Activated naive CD4-positive, alpha-beta T cell treated with anti-CD3 and anti-CD28 coated beads, Interleukin-2, amount 10 ng/mL, durations not matched to agents 7 days and 5 days (primary cell): ENCODE data around the gene GCLC.

Experiments used
- CTCF ChIA-PET: fragments of 350-600 bp; sonication (Branson Sonifier 250); formaldehyde crosslinking; loops from one replicate; lab custom pipeline; 2021; ENCODE audit warnings: antibody characterized with exemption; lab: Charles Lee
- DNase-seq: peaks from one replicate; pipeline ENCODE4 v3.0.0-alpha.2; 2020
- H3K27ac Mint-ChIP-seq: one replicate; pipeline ENCODE4 v1.8.0; 2021; ENCODE audit warnings: mild to moderate bottlenecking, moderate library complexity, mixed read lengths
- H3K27me3 Mint-ChIP-seq: one replicate; pipeline ENCODE4 v1.8.0; 2021; ENCODE audit warnings: mild to moderate bottlenecking, mixed read lengths
- H3K36me3 Mint-ChIP-seq: one replicate; pipeline ENCODE4 v1.8.0; 2021; ENCODE audit warnings: mixed read lengths
- H3K4me1 Mint-ChIP-seq: one replicate; pipeline ENCODE4 v1.8.0; 2021; ENCODE audit warnings: mixed read lengths
- H3K4me3 Mint-ChIP-seq: one replicate; pipeline ENCODE4 v1.8.0; 2021; ENCODE audit warnings: mild to moderate bottlenecking, moderate library complexity, mixed read lengths
- H3K9me3 Mint-ChIP-seq: one replicate; pipeline ENCODE4 v1.8.0; 2021; ENCODE audit warnings: mixed read lengths

Gene GCLC

DNA sequence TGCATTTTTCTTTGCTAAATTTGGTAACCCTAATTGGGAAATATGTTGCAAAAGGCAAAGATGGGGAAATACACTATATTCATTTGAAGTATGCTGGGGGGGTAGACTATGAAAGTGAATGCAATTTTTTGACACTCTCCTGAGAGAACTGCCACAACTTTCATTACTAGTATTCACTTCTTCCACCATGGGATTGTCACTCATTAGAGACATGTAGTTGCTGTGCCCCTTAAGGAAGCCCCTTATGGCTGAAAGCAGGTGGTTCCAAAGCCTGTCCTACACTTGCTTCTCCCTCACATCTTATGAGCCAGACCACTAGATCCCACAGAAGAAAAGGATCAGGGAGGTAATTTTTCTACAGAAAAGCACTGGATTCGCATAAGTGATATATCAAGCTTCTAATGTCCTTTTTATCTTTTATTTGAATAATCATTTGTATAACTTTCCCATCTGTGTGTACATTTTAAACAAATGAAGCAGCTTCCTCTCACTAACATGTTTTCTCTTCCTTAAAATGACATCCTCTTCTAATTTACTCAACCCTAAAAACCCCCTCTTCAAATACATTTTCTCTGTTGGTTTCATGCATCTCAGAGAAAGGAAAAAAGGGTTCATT is 83.8 kb downstream of the GCLC start:
- H3K9me3 Mint-ChIP-seq, result no peaks in the 10 kb centered on the region

DNA sequence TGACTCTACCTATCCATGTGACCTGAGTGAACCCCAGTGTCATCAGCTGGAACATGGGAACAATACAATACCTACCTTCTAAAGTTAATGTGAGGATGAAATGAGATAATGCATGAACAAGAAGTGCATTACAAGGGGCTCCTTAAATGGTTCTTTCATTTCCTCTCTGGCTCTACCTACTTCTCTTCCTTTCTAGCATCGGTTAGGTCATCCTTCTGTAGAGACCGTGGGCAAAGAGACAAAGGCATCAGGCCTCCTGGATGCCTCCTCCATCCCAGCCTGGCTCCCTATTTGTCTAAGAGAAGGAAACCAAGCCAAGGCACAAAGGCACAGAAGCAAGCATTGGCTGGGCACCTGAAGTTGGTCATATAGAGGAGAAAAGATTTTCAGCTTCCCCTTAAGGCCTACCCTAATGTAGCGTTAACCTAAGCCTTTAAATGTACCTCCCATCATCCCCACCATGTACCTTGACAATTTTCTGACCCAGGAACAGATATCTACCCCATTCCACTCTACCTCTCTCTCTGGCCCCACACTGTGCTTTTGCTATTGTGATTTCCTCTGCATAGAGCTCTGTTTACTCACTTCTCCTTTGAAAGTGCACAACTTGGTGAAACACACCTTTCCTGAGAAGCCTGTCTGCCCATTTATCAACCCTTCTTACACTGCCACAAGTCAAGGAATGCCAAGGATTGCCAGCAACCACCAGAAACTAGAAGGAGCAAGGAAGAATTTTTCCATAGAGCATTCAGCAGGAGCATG is 86.6 kb downstream of the GCLC start:
- no peak for DNase-seq
- Mint-ChIP-seq H3K4me3 (no peak overlapping the region), H3K36me3 (no peaks in the 10 kb centered on the region), H3K9me3 (no peaks in the 10 kb centered on the region), H3K4me1 (no peaks in the 10 kb centered on the region), H3K27me3 (peaks cover 10% of the 10 kb centered on the region), H3K27ac (no peak overlapping the region)
- CTCF ChIA-PET, result no interaction called here

More for the DNA sequence above, 83.8 kb downstream of the GCLC start:
- H3K27ac Mint-ChIP-seq, result no peak overlapping the region
- DNase-seq, result no peak
- no peaks in the 10 kb centered on the region for H3K36me3 Mint-ChIP-seq
- CTCF ChIA-PET, result interaction anchor here (0.8 kb wide), 1 partner anchor 31 kb away, joined by 3 read pairs; no protein-coding TSS in a partner anchor
- no peak overlapping the region for H3K4me3 Mint-ChIP-seq
- no peaks in the 10 kb centered on the region for H3K4me1 Mint-ChIP-seq
- peaks cover 17% of the 10 kb centered on the region for H3K27me3 Mint-ChIP-seq

DNA sequence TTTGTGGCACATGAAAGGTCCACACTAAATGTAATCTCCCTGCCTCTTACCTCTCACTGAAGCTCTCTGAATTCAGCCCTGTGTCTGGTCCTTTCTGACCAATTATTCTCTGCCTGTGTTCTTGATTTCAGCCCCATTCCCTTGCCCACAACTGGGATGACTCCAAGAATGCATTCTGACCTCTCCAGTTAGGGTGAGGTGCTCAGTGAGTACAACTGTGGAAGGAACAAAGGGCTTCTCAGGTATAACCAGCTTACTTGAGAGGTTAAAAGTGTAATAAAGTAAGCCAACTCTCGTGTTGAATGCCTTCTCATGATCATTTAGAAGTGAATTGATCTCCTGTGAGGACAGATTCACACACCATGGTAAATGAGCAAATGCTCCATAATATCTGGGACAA is 88.1 kb downstream of the GCLC start:
- DNase-seq, result no peak
- CTCF ChIA-PET, result interaction anchor here (0.9 to 1.2 kb wide), 2 partner anchors 282 to 305 kb away, joined by 3 read pairs; no protein-coding TSS in a partner anchor
- Mint-ChIP-seq H3K27me3 (peaks cover 5% of the 10 kb centered on the region), H3K4me3 (no peak overlapping the region), H3K27ac (no peak overlapping the region), H3K9me3 (no peaks in the 10 kb centered on the region), H3K36me3 (no peaks in the 10 kb centered on the region), H3K4me1 (no peaks in the 10 kb centered on the region)

DNA sequence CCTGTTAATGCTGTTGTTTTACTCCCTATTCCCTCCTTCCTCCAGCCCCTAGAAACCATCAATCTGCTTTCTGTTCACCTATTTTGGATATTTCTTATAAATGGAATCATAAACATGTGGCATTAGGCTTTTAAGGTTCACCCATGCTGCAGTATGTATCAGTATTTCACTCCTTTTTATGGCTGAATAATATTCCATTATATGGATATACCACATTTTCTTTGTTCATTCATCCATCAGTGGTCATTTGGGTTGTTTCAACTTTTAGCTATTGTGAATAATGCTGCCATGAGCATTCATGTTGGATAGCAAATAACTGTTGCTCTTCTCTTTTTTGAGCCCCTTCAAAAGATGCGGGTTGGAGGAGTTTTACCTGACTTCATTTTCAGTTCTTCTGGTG is 89.2 kb downstream of the GCLC start:
- Mint-ChIP-seq H3K36me3 (no peaks in the 10 kb centered on the region), H3K9me3 (no peaks in the 10 kb centered on the region), H3K27ac (no peak overlapping the region), H3K4me3 (no peak overlapping the region), H3K4me1 (no peaks in the 10 kb centered on the region), H3K27me3 (peaks cover 4% of the 10 kb centered on the region)
- CTCF ChIA-PET, result no interaction called here
- DNase-seq, result no peak

DNA sequence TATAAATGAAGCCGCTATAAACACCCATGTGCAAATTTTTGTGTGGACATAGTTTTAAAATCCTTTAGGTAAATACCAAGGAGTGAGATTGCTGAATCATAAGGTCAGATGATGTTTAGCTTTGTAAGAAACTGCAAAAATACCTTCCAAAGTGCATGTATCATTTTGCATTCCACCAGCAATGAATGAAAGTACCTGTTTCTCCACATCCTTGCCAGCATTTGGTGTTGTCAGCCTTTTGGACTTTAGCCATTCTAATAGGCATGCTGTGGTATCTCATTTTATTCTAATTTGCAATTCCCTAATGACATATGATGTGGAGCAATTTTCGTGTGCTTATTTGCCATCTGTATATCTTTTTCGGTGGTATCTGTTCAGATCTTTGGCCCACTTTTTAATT is 93.7 kb downstream of the GCLC start:
- H3K27me3 Mint-ChIP-seq, result no peaks in the 10 kb centered on the region
- no peak overlapping the region for H3K27ac Mint-ChIP-seq
- CTCF ChIA-PET, result interaction anchor here (0.7 kb wide), 1 partner anchor 26 kb away, joined by 3 read pairs; no protein-coding TSS in a partner anchor
- no peaks in the 10 kb centered on the region for H3K36me3 Mint-ChIP-seq
- no peak overlapping the region for H3K4me3 Mint-ChIP-seq
- H3K4me1 Mint-ChIP-seq, result no peaks in the 10 kb centered on the region
- no peak for DNase-seq
- H3K9me3 Mint-ChIP-seq, result no peaks in the 10 kb centered on the region

DNA sequence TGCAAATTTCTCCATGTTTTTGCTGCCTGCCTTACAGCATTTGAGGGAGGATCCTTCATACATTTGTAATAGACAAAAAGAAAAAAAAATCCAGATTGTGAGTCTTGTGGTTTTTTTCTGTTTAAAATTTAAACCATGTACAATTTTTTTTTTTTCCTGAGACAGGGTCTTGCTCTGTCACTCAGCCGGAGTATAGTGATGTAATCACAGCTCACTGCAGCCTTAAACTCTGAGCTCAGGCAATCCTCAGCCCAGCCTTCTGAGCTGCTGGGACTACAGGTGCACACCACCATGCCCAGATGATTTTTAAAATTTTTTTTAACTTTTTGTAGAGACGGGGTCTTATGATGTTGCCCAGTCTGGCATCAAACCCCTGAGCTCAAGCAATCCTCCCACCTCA is 97.0 kb downstream of the GCLC start:
- no peaks in the 10 kb centered on the region for H3K36me3 Mint-ChIP-seq
- no peak overlapping the region for H3K27ac Mint-ChIP-seq
- no peaks in the 10 kb centered on the region for H3K9me3 Mint-ChIP-seq
- no peak overlapping the region for H3K4me3 Mint-ChIP-seq
- H3K27me3 Mint-ChIP-seq, result peaks cover 13% of the 10 kb centered on the region
- no peaks in the 10 kb centered on the region for H3K4me1 Mint-ChIP-seq
- DNase-seq, result no peak
- CTCF ChIA-PET, result interaction anchor here (1.2 to 1.9 kb wide), 3 partner anchors 10 to 276 kb away, joined by 3 to 7 read pairs (median 6); no protein-coding TSS in a partner anchor
